ENCODE results near the gene PSMC4.
A peak's percentile ranks its signal among the peaks of the same experiment; 100 is the strongest.

The PSMC4 gene

DNA sequence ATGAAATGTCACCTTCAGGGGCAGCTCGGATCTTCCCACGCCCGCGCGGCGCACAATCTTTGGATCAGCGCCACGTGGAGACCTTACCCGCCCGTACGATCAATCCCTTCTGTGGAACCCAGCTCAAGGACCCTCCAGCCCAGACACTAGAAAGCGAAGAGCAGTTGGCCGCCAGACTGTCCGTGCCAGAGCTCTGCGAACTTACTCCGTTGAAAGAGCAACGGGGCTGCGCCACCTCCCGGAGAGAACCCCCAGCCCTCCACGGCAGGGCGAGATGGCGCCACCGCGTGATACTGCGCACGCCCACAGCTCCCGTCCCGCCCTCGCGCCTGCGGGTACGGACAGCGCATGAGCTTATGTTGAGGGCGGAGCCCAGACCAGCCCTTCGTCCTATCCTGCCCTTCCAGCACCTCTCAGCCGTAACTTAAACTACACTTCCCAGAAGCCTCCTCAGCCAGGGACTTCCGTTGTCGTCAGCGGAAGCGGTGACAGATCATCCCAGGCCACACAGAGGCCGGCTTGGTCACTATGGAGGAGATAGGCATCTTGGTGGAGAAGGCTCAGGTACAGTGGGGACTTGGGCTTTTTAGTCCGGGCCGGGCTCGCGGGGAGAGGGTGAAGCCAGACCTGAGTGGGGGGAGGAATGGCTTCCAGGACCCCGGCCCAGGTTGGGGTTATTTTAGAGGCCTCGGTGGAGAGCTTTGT, at the start of gene PSMC4:
TSS of gene PSMC4 (plus strand) at position 491 of the 705 bp plus-strand sequence. CDS start at position 529, 38 bp downstream.
- peak; percentile 99 for DNase-seq

DNA sequence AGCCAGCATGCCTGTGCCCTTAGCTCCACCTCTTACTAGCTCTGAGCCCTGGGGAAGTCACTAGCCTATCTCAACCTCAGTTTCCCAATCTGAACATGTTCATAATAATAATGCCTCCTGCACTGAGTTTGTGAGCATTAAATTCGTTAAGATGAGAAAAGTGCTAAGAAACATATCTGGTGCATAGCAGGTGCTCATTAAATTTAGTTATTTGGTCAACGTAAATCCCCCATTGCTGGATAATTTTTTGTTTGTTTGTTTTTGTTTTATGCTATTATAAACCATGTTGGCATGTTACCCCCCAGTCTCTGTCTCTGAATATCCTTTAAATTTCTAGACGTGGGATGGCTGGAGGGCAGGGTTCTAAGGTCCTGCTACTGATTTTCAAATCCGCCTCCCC, 47.1 kb upstream of the PSMC4 start:
- DNase-seq, result no peak

DNA sequence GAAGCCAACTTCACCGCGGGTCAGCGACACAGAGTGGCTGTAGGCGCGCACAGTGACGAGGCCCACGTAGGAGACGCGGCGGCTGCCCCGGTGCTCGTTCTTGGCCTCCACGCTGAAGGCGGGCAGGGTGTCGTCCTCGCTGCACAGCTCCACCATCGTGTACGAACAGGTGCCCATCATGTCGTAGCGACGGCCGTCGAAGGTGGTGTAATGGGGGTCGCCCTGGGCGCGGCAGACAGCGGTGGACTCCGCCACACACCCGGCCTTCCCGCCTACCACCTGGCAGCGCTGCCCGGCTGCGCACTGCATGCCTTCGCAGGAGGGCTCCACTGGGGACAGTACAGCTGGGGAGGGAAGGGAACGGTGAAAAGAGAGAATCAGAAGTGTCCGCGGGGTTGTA, 46.6 kb upstream of the PSMC4 start:
- no peak for DNase-seq

DNA sequence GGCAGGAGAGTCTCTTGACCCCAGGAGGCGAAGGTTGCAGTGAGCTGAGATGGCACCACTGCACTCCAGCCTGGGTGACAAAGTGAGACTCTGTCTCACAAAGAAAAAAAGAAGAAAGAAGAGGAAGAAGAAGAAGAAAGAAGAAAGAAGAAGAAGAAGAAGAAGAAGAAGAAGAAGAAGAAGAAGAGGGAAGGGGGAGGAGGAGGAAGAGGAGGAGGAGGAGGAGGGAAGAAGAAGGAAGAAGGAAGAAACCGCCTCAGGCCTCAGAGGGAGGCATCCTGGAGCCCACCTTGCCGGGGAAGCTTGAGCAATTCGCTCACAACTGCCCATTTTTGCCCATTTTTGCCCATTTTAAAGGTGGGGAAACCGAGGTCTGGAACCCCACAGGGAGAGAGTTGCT, 46.0 kb upstream of the PSMC4 start:
- no peak for DNase-seq

DNA sequence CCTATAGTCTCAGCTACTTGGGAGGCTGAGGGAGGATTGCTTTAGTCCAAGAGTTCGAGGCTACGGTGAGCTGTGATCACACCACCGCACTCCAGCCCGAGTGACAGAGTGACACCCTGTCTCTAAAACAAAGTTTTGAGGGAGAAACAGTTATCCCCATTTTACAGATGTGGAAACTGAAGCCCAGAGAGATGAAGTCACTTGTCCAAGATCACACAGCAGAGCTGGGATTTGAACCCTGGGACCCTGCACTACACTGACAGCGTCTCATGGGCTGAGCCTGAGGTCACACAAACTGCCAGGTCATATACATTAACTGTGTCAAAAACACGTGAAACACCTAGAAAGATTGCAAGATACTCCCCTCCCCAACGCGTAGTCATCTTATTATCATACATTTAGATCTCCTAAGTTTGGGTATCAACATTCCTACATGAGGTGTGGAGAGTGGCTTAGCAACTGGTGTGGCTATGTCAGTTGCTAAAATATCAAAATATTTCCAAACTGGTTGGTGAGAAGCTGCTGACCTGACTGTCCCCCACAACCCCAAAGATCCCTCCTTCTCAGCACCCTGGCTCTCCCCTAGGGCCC, 44.7 kb upstream of the PSMC4 start:
- DNase-seq, result no peak

DNA sequence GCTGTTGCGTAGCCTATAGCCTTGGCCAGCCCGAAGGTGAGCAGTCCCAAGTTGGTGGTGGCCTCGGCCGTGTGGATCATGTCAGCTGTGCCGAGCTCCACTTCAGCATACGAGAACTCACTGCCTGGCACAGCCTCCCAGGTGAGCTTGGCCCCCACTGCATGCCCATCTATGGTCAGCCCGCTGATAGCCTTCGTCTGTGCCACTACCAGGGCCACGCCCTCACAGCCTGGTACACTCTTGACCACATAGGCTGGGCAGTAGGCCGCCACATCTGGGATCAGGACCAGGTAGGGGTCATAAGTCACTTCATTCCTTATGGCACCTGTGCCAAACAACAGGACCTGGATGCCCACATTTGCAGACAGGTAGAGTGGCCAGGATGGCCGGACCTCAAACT, 43.9 kb upstream of the PSMC4 start:
- DNase-seq, result no peak

DNA sequence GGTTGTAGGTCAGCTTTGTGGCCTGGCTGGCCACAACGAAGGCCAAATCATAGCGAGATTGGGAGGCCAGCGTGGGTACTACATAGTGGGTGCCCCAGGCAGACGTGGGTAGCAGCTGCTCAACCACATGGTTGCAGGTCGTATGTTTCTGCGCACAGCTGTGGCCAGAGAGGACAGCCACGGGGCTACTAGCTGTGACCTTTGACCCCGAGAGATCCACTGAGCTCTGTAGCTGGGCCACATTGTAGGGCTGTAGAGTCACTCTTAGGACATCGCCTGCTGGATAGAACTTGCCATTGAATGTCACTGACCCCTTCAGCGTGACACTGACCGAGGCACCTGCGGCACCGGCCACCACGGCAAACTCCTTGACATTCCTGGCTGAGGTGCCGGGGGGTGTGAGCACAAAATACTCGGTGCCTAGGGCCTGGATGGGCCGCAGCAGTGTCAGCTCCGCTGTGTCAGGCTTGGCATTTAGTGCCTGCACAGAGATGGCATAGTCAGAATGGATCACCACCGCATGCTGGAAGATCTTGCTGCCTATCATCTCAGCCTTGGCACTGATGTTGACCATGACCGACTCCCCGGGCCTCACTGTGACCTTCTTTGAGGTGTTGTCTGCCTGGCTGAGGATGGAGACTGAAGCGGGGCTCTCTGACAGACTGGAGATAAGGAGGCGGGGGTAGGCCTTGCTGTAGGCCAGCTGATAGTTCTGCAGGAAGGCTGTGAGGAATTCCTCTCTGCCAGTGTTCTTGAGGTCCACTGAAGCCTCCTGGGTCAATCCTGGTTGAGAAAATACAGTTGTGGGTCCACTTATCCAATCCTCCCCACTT, 43.2 kb upstream of the PSMC4 start:
- no peak for DNase-seq

DNA sequence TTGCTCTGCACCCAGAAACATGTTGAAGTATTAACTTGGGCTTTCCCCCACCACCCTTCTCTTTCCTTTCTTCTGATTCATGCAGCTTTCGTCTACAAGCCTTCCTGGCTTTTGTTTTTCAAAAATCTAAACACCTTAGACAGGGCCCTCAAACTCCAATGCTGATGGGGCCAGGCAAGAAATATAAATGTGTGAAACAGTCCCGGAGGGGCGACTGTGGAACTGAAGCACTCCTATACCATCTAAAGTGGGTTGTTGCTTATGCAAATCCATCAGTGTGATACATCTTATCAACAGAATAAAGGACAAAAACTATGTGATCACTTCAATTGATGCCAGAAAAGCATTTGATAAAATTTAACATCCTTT, 42.6 kb upstream of the PSMC4 start:
- DNase-seq, result no peak

DNA sequence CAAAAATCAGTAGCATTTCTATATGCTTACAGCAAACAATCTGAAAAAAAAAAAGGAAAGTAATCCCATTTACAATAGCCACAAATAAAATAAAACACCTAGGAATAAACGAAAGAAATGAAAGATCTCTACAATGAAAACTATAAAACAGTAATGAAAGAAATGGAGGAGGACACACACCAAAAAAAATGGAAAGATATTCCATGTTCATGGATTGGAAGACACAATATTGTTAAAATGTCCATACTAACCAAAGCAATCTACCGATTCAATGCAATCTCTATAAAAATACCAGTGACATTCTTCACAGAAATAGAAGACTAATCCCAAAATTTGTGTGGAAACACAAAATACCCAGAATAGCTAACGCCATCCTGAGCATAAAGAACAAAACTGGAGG, 41.2 kb upstream of the PSMC4 start:
- DNase-seq, result no peak

DNA sequence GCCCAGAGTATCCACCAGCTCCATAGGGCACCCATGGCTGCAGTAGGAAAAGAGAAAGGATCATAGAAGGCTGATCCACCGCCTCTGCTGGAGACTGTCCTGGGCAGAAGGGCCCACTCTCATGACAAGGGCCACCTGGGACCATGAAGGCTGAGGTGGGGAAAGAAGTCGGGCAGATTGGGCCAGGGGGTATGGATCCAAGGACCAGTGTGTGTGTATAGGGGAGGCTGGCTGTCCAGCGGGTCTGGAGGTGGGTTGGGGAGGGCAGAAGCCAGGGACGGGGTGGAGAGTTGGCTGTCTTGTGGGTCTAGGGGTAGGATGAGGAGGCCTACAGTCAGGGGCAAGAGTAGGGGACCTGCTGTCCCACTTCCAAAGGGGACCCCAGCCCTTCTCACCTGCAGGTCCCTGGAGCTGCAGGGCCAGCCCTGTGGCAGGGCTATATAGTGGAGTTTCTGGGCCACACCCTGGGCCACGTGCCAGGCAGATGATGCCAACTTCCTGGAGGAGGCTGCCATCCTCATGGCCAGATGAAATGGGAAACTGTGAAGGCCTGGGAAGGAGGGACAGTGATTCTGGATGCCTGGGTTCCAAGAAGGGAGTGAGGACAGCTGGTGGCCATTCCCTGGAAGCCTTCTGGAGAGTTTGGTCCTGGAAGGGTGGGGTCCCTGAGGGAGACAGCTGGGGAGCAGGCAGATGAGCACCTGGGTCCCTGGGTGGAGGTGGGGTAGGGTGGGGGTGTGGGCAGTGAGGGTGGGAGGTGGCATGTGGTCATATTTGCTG, 36.2 kb upstream of the PSMC4 start, which contains the start of gene FCGBP:
TSS of gene FCGBP (minus strand) at position 51 of the 780 bp plus-strand sequence.
- no peak for DNase-seq

DNA sequence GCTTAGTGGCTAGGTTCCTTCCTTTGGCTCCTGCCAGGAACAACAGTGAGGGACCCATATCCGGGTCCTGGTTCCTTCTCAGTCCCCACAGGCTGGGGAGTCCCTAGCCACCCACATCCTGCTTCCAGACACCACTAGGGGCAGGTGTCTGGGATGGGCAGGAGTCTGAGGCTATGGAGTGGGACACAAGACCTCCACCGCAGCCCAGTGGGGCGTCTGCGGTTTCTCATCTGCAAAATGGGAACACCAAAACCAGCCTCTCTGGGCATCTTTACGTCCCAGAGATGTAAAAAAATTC, 35.7 kb upstream of the PSMC4 start:
- DNase-seq, result no peak

DNA sequence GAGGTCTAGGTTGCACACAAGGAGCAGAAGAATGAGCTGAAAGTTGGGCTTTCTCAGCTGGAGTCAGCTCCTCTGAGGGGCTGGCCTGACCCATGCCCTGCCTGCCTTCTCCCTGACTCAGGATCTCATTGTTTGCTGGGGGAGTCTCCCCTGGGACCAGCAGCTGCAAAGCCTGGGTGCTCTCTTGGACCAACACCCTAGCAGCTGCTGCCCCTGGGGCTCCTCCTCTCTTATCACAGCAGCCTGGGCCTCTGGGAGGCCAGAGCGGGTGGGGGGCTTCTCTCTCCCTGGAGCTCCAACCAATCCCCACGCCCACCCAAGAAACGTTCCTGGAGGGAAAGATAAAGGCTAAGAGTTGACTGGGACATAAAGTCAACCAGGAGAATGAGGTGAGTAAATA, 34.9 kb upstream of the PSMC4 start:
- DNase-seq, result no peak

DNA sequence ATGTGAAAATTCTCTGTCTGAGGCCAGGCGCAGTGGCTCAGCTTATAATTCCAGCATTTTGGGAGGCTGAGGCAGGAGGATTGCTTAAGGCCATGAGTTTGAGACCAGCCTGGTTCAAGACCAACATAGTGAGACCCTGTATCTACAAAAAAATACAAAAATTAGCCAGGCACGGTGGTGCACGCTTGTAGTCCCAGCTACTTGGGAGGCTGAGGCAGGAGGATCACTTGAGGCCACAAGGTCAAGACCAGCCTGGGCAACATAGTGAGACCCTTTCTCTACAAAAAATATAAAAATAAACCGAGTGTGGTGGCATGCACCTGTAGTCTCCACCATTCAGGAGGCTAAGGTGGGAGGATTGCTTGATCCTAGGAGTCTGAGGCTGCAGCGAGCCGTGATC, 34.3 kb upstream of the PSMC4 start:
- no peak for DNase-seq

DNA sequence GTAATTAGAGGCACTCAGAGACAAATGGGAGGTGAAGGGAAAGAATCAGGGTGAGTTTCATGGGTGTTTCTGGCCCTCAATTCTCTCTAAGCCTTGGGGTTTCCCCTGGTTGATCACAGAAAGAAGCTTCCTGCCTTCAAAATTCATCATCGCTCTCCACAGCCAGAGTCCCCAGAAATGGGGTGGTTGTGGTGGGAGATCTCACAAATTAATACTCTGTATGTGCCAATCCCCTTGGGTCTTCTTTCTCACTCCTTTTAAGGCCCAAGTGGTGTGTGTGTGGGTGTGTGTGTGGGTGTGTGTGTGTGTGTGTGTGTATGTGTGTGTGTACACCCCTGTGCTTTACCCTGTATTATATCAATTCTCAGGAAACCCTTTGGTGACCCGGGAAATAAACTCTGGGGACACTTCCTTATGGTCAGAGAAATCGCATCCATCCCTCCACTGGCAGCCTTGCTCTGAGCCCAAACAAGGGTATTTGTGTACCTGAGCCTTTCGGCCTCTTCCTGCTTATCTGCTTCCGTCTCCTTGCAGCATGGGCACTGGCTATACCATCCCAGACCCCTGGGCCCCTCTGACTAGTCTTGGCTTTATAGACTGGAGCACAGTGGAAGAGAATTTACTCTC, 33.8 kb upstream of the PSMC4 start:
- DNase-seq, result peak; percentile 29 to 70

DNA sequence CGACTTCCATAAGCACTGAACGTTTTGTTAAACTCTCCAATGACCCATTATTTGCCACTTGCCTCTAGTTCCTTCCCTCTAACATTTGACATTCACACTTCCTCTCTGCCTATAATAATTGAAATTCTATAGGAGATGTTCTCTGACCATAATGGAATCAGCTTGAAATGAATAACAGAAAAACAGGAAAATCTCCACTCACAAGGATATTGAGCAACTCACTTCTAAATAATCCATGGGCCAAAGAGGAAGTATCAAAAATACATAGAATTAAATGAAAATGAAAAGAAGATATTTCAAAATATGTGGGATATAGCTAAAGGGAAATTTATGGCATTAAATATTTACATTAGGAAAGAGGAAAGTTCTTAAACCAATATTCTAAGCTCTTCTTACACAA, 33.2 kb upstream of the PSMC4 start:
- no peak for DNase-seq

DNA sequence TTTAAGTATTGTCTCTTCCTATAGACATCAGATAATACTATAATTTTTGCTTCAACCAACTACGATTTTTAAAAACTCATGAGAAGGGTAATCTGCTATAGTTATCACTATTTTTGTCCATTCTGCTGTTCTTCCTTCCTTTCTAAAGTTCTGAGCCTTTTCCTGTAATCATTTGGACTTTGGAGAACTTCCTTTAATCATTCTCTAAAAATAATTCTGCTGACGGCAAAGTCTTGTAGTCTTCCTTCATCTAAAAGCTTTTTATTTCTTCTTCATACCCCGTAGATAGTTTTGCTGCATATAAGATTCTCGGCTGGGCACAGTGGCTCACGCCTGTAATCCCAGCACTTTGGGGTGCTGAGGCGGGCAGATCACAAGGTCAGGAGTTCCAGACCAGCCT, 31.4 kb upstream of the PSMC4 start:
- DNase-seq, result no peak

DNA sequence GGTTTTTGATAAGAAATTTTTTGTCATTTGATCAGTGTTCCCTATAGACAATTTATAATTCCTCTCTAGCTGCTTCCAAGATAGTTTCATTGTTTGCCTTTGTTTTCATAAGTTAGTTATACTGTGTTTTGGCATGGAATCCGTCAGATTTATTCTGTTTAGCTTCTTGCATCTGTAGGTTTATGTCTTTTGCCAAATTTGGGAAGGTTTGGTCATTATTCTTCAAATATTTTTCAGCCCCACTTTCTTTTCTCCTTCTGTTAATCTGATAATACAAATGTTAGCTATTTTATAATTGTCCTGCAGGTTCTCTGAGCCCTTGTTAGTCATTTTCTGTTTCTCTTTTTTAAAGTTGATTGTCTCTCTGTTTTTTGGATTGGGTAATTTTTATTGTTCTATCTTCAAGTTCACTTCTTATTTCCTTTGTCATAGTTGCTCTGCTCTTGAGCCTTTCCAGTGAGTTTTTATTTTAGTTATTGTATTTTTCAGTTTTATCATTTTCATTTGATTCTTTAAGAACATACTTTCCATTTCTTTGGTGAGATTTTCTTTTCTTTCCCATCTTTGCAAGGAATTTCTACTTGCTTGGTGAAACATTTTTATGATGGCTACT, 30.6 kb upstream of the PSMC4 start:
- no peak for DNase-seq

DNA sequence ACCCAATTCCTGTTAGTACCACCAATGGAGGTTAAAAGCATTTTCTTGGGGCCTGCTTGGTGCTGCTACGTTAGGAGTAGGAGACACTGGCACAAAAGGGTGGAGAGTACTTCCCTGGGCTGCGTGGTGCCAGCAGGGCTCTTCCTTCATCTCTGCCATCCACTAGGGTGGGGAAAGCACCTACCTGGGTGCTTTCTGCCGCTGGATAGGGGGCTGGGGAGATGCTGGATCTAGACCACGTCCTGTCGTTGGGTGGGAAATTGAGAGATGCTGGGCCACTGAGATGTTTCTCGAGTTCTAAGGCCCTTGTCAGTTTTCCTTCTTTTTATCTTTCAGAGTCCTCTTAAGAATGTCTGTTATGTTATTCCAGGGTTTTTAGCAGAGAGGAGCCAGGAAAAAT, 29.8 kb upstream of the PSMC4 start:
- peak in 1 of 2 donors; percentile 47 for DNase-seq

DNA sequence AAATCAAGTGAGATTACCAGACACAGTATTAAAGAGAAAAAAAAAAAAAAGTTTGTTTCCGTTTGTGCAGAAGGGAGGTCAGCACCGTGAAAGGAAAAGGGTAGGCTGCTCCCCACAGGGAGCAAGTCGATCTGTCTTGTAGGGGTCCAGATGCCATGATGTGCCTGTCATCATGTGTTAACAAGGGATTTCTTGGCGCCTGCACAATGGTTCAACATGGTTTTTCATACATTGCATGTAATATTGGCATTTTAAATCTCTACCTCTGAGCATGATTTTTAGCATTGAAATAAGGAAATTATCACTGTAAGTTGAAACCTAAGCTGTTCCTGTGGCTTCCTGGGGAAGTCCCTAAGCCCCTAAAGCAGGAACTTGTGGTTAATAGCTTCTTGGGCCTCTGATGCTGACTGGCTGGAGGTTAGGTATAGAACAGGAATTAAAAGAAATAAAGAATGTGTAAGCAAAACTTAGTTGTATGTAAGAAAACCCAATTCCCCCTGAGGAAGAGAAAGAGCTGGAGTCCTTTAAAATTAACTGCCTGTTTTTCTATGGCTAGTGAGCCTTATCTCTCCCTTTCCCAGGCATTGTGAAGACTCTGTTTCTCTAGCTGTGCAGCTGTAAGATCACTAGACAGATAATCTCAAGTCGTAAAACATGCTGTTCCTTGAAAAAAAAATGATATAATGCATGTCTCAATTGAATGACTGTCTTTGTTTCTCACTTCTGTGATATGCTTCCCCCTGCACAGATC, 29.2 kb upstream of the PSMC4 start:
- DNase-seq, result peak; percentile 79 to 85

DNA sequence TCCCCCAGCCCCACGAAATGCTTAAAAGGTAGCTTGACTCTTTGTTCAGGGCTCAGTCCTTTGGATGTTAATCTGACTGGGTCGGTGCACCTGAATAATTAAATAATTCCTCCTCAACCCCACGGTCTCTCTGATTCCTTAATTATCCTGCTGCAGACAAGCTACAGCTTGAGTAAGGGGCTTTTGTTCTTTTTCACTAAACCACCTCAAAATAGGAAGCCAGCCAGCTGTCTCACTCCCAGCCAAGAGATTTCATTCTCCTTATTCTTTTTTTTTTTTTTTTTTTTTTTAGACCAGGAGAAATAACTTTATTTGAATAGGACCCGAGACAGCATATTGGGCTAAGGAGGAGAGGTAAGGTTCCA, 28.6 kb upstream of the PSMC4 start:
- no peak for DNase-seq

DNA sequence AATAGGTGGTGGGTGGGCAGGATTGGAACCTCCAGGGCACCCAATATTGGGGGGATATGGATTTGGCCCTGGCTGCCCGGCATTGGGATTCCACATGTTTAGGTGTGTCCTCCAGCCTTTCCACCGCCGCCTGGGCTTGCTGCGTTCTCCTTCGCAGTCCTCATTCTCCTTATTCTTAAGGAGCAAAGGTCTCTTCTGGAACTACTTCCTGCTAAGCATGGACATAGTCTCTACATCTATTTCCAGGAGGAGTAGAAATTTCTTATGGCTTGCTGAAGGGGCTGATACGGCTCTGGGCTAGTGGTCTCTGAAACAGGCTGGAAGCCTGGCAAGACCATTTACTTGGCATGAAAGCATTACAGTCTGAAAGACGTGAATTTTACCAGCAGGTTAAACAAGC, 27.4 kb upstream of the PSMC4 start:
- DNase-seq, result no peak

DNA sequence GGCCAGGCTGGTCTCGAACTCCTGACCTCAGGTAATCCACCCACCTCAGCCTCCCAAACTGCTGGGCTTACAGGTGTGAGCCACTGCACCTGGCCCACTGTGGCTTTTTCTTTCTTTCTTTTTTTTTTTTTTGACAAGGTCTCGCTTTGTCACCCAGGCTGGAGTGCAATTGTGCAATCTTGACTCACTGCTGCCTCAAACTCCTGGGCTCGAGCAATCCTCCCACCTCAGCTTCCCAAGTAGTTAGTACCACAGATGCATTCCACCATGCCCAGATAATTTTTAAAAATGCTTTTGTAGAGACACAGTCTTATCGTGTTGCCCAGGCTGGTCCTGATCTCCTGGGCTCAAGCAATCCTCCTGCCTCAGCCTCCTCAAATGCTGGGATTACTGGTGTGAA, 24.4 kb upstream of the PSMC4 start:
- DNase-seq, result no peak
